AG04449 (cell line): Measurements from ENCODE around the gene SLC38A5.

ENCODE experiments used
- CTCF ChIA-PET: fragments of 350-600 bp; formaldehyde crosslinking; extraction: SDS; loops from one replicate; lab custom pipeline; 2021; ENCODE audit warnings: antibody characterized with exemption; lab: Yijun Ruan, JAX
- POLR2A ChIA-PET: fragments of 400-600, 350-600 bp; formaldehyde crosslinking; extraction: SDS; loops from one replicate; lab custom pipeline; 2020; ENCODE audit warnings: antibody characterized with exemption, inconsistent platforms; lab: Yijun Ruan, JAX
- DNase-seq: peaks from one replicate; pipeline ENCODE4 v3.0.0-alpha.2; 2010; ENCODE audit warnings: low read depth, low spot score
- H3K4me3 ChIP-seq: 2 replicates; pipeline ENCODE4 v1.5.1; 2011; ENCODE audit warnings: low read depth, mild to moderate bottlenecking, control low read depth, low read length
- CTCF ChIP-seq: IDR thresholded peaks from one replicate; pipeline ENCODE4 v1.5.1; 2011; ENCODE audit warnings: mild to moderate bottlenecking, moderate library complexity, low read length, control low read depth, inconsistent platforms; ENCODE audit not compliant: insufficient read depth; ENCODE audit errors: missing control alignments

SLC38A5 gene

DNA sequence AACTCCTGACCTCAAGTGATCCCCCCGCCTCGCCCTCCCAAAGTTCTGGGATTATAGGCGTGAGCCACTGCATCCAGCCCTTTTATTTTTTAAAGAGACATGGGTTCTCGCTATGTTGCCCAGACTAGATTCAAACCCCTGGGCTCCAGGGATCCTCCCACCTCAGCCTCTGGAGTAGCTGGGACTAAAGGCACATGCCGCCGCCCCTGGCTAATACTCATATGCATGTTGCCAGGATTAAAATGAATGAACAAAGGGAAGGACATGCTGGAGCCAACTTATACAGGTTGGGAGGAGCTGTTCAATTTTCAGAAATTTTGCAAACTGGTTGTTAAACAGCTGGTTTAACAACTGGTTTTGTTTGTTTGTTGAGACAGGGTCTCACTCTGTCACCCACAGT is 4.5 kb upstream of the SLC38A5 start:
- no peak for TF ChIP-seq CTCF
- no peak overlapping the region for H3K4me3 ChIP-seq
- CTCF ChIA-PET: interaction anchor here (0.9 to 2.5 kb wide), 5 partner anchors 16 to 38 kb away, joined by 3 to 16 read pairs (median 3); no protein-coding TSS in a partner anchor
- DNase-seq: no peak
- POLR2A ChIA-PET: interaction anchor here (1.0 to 1.2 kb wide), 2 partner anchors 13 to 23 kb away, joined by 3 to 5 read pairs; no protein-coding TSS in a partner anchor

GRCh38 chrX:48474127-48474526 is 4.1 kb upstream of the SLC38A5 start:
- peak; percentile 37 for TF ChIP-seq CTCF
- CTCF ChIA-PET: interaction anchor here (0.9 to 2.5 kb wide), 4 partner anchors 16 to 39 kb away, joined by 3 to 16 read pairs (median 3); no protein-coding TSS in a partner anchor
- no peak overlapping the region for H3K4me3 ChIP-seq
- POLR2A ChIA-PET: interaction anchor here (0.6 to 1.2 kb wide), 3 partner anchors 13 to 377 kb away, joined by 3 to 5 read pairs (median 3); no protein-coding TSS in a partner anchor
- no peak for DNase-seq

DNA sequence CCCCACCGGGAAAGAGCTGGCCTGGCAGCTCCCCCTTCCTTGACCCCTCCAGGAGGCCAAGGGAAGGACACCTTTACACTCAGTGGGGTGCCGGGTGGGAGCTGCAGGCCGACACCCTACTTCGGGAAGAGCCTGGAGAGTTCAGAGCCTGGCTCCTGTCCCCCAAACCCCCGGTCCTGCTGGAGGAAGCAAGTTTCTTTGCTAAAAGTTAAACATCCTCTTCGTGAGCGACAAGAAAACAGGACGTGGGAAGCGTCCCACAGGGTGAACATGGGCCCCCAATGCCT is 3.6 kb upstream of the SLC38A5 start:
- H3K4me3 ChIP-seq: no peak overlapping the region
- ChIA-PET CTCF (interaction anchor here (0.9 to 2.5 kb wide), 3 partner anchors 20 to 39 kb away, joined by 3 to 16 read pairs (median 3); no protein-coding TSS in a partner anchor), POLR2A (interaction anchor here (0.6 to 1.2 kb wide), 2 partner anchors 13 to 376 kb away, joined by 3 to 5 read pairs; no protein-coding TSS in a partner anchor)
- no peak for DNase-seq
- no peak for TF ChIP-seq CTCF

DNA sequence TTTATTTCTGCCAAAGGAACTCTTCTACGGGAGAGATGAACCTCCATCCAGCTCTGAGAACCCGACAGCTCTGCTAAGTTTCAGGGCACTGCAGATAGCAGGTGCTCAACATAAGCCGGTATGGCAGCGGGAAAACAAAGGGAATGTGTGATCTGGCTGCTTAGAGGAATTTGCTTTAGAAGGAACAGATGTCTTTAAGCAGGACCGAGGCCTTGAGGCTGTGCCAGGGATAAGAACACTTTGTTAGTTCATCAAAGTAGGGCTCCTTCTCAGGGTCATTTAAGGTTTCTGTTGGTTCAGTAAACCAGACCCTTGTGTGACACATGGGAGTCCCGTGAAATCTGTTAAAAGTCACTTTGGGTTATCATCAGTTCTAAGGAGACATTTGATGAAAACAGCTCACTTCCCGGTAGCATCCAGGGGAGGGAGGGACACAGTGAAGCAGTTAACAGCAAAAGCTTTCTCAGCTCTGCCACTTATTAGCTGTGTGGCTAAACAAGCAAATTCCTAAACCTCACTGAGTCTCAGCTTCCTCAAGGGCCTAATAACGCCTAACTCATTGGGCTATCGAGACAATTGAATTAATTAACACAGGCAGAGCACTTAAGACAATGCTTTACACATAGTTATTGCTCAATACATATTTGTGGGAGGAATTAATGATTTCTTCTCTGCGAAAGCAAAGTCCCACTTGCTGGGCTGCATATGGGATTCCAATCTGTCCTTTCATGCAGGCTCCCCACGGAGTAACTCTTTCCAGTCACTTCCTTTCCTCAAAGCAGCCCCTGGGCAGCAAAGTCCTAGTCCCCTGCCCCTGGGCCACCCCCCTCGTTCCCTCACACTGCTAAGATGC is 3.0 kb upstream of the SLC38A5 start:
- H3K4me3 ChIP-seq: no peak overlapping the region
- TF ChIP-seq CTCF: no peak
- ChIA-PET CTCF (interaction anchor here (1.3 to 2.5 kb wide), 2 partner anchors 21 to 40 kb away, joined by 3 to 16 read pairs; no protein-coding TSS in a partner anchor), POLR2A (no interaction called here)
- no peak for DNase-seq

DNA sequence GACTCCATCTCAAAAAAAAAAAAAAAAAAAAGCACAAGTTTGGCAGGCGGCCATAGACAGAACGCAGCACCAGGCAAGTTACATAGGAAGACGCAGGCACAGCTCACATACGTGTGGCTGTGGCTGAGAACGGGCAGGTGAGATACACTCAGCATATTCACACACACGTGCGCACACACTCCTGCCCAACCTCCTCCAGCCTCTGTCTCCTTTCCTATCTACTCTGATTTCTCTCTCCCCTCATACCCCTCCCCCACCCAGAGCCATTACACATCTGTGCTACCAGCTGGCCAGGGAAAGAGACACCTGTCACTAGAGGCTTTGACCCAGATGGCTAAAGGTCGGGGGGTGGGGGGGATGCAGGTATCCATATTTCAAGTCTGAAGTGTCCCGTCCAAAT is 2.2 kb upstream of the SLC38A5 start:
- DNase-seq: no peak
- CTCF ChIA-PET: no interaction called here
- no peak overlapping the region for H3K4me3 ChIP-seq
- TF ChIP-seq CTCF: no peak
- POLR2A ChIA-PET: no interaction called here

- H3K4me3 ChIP-seq: no peak overlapping the region
- CTCF ChIA-PET: no interaction called here
- TF ChIP-seq CTCF: no peak
- POLR2A ChIA-PET: no interaction called here
- DNase-seq: no peak
These were observed 1.4 kb upstream of the SLC38A5 start for GRCh38 chrX:48471504-48471903.
